ENCODE data around the gene FZD2.

The FZD2 gene

GRCh38 chr17:44608727-44609435, 51.6 kb downstream of the FZD2 start:
- no peak for DNase-seq

- DNase-seq, result no peak
Measured at GRCh38 chr17:44610331-44610730, 53.0 kb downstream of the FZD2 start.

Measured in HCEC 1CT (cell line).